ENCODE data around the gene SSX3.
"Not testable (repeated sequence)": the region's sequence is repeated elsewhere in the genome, so short reads cannot be mapped to it uniquely, and the experiment has no call there.

The SSX3 gene, protein sequence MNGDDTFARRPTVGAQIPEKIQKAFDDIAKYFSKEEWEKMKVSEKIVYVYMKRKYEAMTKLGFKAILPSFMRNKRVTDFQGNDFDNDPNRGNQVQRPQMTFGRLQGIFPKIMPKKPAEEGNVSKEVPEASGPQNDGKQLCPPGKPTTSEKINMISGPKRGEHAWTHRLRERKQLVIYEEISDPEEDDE

DNA sequence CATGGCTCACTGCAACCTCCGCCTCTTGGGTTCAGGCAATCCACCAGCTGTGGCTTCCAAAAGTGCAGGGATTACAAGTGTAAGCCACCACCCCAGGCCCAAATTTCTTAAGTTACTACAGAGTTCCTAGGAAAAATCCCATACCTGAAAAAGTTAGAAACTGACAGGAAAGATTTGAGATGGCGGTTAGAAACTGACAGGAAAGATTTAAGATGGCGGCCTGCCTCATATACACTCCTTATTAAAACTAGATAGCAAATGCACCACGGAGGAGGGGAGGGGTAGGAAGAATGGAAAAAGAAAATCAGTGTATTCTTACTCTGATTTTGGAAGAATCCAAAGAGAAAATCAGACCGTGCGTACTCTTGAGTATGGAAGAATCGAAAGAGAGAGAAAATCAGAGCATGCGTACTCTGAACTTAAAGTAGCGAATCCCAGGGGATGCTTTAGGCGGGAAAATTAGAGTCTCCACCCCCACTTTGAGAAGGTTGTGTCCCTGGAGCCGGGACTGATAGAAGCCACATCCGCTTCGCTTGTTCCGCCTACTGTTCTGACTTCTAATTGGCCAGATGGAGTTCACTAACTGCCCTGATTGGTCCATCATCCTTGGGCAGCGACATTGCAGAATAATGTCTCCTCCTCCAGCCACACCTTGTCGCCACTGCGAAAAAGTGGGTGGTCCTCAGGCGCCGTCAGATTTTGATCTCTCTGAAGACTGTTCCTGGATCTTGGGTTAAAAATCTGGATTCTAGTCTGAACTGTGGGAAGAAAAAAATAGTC is at the start of gene SSX3:
TSS of gene SSX3 (minus strand) at position 389 of the 780 bp plus-strand sequence. CDS start 1,454 bp downstream, outside the sequence.
- not testable (repeated sequence) for DNase-seq

DNA sequence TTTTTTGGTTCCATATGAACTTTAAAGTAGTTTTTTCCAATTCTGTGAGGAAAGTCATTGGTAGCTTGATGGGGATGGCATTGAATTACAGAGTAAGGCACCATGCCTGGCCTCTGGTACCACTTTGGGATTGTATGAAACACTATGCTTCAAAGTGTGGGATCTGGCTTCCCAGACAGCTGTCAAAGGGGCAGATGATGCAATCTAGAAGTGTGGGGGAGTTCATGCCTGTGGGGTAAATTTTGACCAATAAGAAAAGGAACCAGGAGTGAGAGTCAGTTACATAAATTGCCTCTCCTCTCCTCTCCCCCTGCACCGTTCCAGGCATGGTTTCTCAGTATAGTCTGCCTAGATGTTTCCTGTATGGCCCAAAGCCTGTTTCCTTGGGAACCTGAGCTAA is 41.3 kb upstream of the SSX3 start:
- not testable (repeated sequence) for DNase-seq

DNA sequence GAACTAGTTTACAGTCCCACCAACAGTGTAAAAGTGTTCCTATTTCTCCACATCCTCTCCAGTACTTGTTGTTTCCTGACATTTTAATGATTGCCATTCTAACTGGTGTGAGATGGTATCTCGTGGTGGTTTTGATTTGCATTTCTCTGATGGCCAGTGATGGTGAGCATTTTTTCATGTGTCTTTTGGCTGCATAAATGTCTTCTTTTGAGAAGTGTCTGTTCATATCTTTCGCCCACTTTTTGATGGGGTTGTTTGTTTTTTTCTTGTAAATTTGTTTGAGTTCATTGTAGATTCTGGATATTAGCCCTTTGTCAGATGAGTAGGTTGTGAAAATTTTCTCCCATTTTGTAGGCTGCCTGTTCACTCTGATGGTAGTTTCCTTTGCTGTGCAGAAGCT is 40.4 kb upstream of the SSX3 start:
- DNase-seq = not testable (repeated sequence)

DNA sequence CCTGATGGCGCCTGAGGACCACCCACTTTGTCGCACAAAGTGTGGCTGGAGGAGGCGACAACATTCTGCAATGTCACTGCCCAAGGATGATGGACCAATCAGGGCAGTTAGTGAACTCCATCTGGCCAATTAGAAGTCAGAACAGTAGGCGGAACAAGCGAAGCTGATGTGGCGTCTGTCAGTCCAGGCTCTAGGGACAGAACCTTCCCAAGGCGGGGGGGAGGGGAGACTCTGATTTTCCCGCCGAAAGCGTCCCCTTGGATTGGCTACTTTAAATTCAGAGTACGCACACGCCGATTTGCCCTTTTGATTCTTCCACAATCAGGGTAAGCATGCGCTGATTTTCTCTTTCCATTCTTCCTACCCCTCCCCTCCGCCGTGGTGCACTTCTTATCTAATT is 26.7 kb upstream of the SSX3 start, which contains the start of gene SSX4:
TSS of gene SSX4 (plus strand) at position 301 of the 400 bp plus-strand sequence. CDS start 515 bp downstream, outside the sequence.
- not testable (repeated sequence) for DNase-seq

DNA sequence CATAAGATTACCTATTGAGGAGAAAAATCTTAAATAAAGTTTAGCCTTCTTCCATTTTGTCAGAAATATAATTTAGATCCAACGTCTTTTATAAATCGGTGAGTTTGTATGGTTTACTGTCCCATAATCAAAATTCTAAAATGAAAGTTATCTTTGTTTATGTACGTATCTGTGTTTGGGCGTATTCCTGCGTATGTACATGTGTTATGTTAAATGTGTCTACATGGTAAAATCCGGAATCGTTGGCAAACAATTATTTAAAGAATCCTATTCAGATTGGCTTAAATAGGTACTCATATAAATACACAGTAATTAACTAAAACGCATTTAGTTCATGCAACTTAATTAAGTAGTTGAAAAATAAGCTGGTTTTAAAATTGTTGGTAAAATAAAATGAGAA is 13.9 kb upstream of the SSX3 start:
- DNase-seq = not testable (repeated sequence)

DNA sequence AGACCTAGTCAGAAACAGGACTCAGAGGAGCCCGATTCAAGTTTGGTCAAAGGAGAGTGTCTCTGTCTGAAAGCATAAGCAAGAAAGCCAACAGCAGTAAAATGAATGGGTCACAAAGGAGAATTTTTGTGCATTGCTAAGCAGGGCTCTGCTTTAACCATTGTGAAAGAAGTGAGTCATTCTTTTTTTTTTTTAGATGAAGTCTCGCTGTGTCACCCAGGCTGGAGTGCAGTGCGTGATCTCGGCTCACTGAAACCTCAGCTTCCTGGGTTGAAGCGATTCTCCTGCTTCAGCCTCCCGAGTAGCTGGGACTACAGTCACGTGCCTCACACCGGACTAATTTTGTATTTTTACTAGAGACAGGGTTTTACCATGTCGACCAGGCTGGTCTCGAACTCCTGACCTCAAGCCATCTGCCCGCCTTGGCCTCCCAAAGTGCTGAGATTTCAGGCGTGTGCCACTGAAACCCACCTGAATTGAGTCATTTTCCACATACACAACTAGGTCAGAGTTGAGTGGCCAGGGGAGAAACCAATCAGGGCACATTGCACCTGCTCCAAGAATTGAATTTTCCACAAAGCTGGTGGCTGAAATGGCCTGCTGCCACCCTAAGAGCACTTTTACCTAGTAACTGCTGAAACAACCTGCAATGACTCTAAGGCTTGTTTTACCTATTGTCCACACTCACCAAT is 11.4 kb upstream of the SSX3 start:
- not testable (repeated sequence) for DNase-seq

DNA sequence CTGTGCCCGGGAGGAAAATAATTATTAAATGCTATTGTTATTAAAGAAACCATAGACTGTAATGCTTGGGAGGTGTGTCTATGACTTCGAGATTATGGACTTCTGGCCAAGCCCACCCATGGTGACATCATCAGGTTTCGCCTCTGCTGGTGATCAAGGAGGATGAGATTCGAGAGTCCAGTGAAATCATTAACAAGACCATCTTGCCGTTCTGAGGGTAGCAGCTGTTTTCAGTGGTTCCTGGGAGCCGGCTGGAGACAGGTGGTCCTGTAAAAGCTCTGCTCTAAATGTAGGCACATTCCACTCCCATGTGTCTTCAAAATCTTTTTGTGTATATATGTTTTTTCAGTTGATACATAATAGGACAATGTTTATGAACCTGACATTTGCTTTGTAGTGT is 2.8 kb upstream of the SSX3 start:
- DNase-seq = not testable (repeated sequence)

DNA sequence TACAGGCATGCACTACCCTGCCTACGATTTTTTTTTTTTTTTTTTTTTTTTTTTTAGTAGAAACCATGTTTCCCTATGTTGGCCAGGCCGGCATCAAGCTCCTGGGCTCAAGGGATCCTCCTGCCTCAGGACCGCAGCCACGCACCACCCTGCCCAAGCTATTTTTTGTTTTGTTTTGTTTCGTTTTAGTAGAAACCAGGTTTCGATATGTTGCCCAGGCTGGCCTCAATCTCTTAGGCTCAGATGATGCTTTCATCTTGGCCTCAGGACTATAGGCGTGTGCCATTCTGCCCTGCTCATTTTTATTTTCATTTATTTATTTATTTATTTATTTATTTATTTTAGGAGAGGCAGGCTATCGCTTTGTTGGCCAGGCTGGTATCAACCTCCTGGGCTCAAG is 1.2 kb upstream of the SSX3 start:
- DNase-seq = no peak

DNA sequence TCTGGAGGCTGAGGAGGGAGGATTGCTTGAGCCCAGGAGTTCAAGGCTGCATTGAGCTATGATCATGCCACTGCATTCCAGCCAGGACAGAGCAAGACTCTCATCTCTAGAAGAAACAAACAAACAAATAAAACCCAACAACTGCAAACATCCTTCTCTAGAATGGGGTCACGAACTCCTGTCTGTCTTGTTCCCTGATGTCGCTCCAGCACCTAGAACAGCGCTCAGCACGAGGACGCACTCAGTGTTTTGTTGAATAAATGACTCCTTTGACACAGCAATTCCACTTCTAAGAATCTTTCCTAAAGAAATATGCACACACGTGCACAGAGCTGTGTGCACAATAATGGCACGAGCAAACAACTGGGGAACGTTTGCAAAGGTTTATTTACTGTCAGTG is 10.4 kb downstream of the SSX3 start:
- DNase-seq = not testable (repeated sequence)

DNA sequence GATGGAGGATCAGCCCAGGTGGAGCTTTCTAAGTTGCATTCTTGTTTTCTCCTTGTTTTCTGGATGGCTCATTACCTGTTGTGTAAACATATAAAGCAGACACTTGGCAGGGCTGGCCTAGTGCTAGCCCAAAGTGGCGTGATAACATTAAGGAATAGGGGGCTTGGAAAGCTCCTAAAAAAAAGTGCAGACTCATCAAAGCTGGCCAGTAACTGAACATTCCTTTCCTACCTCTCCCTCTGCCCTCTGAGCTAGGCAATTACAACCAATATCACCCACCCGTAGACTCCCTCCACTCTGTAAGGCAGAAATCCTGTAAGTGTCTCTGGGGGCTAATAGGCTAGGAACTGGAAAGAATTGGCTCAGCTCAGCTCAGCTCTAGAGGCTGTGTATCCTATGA is 42.5 kb downstream of the SSX3 start:
- DNase-seq = not testable (repeated sequence)

DNA sequence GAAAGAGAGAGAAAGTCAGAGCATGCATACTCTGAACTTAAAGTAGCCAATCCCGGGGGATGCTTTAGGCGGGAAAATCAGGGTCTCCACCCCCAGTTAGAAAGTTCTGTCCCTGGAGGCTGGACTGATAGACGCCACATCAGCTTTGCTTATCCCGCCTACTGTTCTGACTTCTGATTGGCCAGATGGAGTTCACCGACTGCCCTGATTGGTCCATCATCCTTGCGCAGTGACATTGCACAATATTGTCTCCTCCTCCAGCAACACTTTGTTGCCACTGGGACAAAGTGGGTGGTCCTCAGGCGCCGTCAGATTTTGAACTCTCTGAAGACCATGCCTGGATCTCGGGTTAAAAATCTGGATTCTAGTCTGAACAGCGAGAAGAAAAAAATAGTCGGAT is 50.3 kb downstream of the SSX3 start:
- DNase-seq = no peak

Measured in NCI-H2081 treated with DMSO at 0.1 percent for 48 hours (cell line).